ENCODE data around the gene DSCAM.

DNA sequence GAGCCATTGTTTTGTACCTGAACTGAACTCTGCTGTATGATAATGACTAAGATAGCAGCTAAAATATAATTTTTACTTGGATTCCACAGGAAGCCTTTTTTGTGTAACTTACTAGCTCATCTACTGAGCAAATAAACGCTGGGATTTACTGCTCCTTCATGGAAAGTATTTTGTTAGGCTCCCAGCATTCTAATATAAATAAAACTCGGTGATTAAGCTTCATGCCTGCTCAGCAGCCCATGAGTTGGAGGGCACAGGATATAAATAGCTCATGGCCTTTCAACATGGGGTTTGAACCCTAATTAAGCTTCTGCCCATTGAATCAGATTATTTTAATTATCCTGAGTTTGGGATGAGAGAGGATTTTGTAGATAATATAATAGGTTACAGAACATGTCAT lies 799.7 kb downstream of the DSCAM start:
- TF ChIP-seq, protein P1, sequence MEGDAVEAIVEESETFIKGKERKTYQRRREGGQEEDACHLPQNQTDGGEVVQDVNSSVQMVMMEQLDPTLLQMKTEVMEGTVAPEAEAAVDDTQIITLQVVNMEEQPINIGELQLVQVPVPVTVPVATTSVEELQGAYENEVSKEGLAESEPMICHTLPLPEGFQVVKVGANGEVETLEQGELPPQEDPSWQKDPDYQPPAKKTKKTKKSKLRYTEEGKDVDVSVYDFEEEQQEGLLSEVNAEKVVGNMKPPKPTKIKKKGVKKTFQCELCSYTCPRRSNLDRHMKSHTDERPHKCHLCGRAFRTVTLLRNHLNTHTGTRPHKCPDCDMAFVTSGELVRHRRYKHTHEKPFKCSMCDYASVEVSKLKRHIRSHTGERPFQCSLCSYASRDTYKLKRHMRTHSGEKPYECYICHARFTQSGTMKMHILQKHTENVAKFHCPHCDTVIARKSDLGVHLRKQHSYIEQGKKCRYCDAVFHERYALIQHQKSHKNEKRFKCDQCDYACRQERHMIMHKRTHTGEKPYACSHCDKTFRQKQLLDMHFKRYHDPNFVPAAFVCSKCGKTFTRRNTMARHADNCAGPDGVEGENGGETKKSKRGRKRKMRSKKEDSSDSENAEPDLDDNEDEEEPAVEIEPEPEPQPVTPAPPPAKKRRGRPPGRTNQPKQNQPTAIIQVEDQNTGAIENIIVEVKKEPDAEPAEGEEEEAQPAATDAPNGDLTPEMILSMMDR (IDR thresholded peaks at IDR 0.05) = no peak
- TF ChIP-seq ZNF416 (CRISPR knock-in tag; IDR thresholded peaks at IDR 0.05) = no peak
- TF ChIP-seq, protein P2, sequence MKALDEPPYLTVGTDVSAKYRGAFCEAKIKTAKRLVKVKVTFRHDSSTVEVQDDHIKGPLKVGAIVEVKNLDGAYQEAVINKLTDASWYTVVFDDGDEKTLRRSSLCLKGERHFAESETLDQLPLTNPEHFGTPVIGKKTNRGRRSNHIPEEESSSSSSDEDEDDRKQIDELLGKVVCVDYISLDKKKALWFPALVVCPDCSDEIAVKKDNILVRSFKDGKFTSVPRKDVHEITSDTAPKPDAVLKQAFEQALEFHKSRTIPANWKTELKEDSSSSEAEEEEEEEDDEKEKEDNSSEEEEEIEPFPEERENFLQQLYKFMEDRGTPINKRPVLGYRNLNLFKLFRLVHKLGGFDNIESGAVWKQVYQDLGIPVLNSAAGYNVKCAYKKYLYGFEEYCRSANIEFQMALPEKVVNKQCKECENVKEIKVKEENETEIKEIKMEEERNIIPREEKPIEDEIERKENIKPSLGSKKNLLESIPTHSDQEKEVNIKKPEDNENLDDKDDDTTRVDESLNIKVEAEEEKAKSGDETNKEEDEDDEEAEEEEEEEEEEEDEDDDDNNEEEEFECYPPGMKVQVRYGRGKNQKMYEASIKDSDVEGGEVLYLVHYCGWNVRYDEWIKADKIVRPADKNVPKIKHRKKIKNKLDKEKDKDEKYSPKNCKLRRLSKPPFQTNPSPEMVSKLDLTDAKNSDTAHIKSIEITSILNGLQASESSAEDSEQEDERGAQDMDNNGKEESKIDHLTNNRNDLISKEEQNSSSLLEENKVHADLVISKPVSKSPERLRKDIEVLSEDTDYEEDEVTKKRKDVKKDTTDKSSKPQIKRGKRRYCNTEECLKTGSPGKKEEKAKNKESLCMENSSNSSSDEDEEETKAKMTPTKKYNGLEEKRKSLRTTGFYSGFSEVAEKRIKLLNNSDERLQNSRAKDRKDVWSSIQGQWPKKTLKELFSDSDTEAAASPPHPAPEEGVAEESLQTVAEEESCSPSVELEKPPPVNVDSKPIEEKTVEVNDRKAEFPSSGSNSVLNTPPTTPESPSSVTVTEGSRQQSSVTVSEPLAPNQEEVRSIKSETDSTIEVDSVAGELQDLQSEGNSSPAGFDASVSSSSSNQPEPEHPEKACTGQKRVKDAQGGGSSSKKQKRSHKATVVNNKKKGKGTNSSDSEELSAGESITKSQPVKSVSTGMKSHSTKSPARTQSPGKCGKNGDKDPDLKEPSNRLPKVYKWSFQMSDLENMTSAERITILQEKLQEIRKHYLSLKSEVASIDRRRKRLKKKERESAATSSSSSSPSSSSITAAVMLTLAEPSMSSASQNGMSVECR (CRISPR knock-in tag; IDR thresholded peaks at IDR 0.05; ENCODE audit: borderline replicate concordance) = no peak
- TF ChIP-seq, protein P3, sequence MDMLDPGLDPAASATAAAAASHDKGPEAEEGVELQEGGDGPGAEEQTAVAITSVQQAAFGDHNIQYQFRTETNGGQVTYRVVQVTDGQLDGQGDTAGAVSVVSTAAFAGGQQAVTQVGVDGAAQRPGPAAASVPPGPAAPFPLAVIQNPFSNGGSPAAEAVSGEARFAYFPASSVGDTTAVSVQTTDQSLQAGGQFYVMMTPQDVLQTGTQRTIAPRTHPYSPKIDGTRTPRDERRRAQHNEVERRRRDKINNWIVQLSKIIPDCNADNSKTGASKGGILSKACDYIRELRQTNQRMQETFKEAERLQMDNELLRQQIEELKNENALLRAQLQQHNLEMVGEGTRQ (CRISPR knock-in tag; IDR thresholded peaks at IDR 0.05) = no peak
- no peak for TF ChIP-seq GRHL2 (CRISPR knock-in tag; IDR thresholded peaks at IDR 0.05; ENCODE audit: insufficient replicate concordance, severe bottlenecking)
- TF ChIP-seq, protein P4, sequence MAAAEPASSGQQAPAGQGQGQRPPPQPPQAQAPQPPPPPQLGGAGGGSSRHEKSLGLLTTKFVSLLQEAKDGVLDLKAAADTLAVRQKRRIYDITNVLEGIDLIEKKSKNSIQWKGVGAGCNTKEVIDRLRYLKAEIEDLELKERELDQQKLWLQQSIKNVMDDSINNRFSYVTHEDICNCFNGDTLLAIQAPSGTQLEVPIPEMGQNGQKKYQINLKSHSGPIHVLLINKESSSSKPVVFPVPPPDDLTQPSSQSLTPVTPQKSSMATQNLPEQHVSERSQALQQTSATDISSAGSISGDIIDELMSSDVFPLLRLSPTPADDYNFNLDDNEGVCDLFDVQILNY (CRISPR knock-in tag; IDR thresholded peaks at IDR 0.05) = no peak
- TF ChIP-seq, protein P5, sequence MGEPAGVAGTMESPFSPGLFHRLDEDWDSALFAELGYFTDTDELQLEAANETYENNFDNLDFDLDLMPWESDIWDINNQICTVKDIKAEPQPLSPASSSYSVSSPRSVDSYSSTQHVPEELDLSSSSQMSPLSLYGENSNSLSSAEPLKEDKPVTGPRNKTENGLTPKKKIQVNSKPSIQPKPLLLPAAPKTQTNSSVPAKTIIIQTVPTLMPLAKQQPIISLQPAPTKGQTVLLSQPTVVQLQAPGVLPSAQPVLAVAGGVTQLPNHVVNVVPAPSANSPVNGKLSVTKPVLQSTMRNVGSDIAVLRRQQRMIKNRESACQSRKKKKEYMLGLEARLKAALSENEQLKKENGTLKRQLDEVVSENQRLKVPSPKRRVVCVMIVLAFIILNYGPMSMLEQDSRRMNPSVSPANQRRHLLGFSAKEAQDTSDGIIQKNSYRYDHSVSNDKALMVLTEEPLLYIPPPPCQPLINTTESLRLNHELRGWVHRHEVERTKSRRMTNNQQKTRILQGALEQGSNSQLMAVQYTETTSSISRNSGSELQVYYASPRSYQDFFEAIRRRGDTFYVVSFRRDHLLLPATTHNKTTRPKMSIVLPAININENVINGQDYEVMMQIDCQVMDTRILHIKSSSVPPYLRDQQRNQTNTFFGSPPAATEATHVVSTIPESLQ (CRISPR knock-in tag; IDR thresholded peaks at IDR 0.05) = no peak
- TF ChIP-seq IRF1 (CRISPR knock-in tag; IDR thresholded peaks at IDR 0.05) = no peak
- TF ChIP-seq, protein P6, sequence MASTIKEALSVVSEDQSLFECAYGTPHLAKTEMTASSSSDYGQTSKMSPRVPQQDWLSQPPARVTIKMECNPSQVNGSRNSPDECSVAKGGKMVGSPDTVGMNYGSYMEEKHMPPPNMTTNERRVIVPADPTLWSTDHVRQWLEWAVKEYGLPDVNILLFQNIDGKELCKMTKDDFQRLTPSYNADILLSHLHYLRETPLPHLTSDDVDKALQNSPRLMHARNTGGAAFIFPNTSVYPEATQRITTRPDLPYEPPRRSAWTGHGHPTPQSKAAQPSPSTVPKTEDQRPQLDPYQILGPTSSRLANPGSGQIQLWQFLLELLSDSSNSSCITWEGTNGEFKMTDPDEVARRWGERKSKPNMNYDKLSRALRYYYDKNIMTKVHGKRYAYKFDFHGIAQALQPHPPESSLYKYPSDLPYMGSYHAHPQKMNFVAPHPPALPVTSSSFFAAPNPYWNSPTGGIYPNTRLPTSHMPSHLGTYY (CRISPR knock-in tag; IDR thresholded peaks at IDR 0.05) = no peak
- no peak for TF ChIP-seq MAX (CRISPR knock-in tag; IDR thresholded peaks at IDR 0.05)
- no peak for TF ChIP-seq ZSCAN18 (CRISPR knock-in tag; IDR thresholded peaks at IDR 0.05)
- TF ChIP-seq ZNF263 (CRISPR knock-in tag; IDR thresholded peaks at IDR 0.05; ENCODE audit: low read depth) = no peak
- TF ChIP-seq ATF2 (CRISPR knock-in tag; IDR thresholded peaks at IDR 0.05; ENCODE audit: borderline replicate concordance, low read depth) = no peak
